ENCODE results near the gene NTM.

The NTM gene

DNA sequence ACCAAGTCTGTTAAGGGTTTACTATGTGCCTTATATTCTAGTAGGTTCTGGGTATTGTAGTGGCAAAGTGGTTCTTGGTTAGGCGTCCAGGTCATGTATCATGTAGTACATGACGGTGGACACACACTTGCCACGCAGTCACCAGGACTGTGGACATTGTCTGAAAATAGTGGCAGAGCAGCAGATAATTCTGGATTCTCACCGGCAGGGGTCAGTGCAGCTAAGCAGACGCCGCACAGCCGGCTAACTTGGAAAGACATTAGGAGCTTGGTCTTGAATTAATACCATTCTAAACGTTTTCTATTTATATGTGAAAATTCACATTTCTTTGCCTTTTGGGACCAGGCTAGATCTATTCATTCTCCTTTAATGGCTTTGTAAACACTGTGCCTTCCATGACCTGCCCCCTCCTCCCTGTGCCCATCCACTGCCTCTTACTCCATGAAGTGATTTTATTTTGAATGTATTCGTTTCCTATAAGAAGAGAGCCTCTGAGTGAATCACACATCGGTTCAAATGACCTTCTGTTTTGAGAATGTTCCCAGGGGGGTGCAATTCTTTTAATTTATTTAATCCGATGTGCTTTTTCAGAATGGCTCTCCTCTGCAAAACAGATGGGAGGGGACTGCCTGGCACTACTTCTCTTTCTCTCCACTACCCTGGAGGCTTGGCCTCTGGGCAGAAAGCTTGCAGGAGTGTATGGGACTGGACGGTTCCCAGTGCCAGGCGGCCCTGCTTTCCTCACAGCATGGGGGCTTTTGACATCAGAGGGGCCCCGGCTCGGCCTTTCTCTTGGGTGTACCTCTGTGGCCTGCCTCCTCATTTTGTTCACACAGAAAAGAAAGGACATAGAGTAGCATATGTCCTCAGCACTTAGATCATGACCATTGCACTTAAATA lies 378.0 kb downstream of the NTM start:
- DNase-seq = peak; percentile 47 to 90 (median 74)

DNA sequence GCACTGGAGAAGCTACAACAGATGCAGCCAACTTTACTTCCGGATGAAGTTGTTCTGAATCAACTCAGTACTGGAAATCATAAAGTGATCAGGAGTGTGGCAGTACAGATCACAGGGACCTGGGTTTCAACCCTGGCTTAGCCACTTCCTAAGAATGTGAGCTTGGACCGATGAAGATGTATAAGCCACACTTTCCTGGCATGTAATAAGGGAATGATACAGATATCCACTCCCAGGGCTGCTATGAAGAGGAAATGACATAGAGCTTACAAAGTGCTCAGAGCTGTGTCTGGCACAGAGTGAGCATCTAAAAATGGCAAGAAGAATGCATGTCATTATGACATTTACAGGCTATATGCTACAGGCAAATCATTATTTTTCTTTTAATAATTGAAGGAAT lies 378.7 kb downstream of the NTM start:
- DNase-seq = peak in 1 of 3 experiments; percentile 54

DNA sequence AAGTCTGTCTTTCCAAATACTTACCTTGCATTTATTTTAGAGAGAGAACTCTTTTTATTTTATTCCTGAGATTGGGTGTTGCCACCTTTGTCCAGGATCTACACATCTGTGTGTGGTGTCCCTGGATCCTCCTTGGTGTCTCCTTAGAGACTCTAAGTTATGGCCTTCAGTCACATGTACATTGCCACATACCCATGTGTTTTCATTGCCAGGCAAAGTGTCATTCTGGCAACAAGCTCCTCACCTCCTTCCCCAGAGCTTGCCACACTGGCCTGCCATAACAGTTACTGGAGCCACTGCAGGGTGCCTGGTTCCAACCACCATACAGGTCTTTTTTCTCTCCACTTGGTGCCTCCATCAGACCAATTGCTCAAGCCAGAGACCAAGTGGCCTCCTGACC lies 379.7 kb downstream of the NTM start:
- no peak for DNase-seq

DNA sequence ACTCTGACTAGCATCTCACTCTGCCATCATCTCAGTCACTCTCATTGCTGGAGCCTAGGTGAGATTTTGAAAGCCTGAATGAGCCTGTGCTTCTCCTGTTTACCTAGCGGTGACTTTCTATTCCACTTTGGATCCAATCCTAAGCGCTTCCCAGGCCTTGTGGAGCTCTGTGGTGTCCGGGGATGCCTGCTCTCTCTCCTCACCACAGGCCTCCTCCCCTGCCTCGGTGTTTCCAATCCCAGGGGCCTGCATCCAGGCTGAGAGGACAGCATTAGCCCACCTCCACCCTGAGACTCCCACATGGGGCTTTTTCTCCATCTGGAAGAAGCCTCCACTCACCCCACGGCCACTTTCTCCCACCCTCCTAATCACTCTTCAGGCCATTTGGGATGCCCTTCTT lies 380.3 kb downstream of the NTM start:
- no peak for DNase-seq

DNA sequence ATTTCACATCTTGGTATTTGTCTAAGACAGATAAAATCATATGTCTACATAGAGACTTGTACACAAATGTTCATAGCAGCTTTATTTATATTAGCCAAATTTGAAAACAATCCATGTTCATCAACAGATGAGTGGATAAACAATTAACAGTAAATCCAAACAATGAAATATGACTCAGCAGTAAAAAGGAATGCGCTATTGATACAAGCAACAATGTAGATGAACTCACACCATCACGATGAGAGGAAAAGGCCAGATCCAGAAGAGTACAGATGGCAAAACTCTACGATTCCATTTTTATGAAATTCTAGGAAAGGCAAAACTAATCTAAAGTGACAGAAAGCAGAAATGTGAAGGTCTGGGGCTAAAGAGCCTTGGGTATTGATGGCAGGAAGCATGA lies 384.3 kb downstream of the NTM start:
- DNase-seq = no peak

DNA sequence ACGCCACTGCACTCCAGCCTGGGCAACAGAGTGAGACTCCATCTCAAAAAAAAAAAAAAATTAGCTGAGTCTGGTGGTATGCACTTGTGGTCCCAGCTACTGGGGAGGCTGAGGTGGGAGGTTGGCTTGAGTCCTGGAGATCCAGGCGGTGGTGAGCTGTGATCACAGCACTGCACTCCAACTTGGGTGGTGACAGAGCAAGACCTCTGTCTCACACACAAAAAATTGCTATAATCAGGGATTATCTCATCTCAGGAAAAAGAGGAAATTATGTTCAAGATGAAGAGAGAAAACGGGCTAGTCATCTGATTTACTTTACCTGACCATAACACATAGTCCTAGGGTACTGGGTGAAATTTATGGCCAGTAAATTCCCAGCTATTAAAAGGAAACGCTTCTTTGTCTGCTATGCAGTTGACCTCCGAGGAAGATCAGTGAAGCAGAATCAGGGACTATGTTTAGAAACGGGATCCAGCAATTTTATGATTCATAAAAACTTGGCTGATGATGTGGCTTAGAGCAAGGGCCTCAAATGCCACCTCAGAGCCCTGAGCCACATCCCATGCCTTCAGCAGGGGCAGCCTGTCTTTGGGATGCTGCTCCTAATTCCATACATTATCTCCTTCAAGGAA lies 386.2 kb downstream of the NTM start:
- no peak for DNase-seq

DNA sequence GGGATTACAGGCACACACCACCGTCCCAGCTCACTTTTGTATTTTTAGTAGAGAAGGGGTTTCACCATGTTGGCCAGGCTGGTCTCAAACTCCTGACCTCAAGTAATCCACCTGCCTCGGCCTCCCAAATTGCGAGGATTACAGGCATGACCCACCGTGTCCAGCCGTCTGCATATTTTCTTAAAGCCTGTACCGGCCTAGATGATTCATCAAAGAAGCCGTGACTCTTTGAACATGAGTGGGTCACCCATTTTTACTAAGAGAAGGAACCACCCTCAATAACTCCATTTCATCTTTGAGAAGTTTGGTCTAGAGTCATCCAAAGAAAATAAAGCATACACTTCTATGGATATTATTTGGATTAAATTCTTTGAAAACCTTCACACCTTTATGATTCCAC lies 388.3 kb downstream of the NTM start:
- DNase-seq = no peak

DNA sequence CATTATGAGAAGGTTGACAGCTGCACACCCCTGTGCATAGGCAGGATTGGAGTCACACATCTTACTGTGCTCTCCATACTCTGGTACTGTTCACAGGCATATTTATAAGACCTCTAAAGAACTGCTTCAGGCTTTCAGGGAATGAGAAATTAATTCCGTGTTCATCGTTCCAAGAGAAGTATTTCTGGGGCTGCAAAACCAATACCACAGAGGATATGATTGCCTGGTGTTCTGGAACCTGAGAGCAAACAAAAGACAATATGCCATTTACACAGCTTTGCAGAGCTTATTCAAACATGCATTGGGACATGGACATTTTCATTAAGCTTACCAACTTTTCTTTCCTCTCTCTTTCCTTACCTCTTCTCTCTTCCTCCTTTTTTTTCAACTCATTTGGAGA lies 388.7 kb downstream of the NTM start:
- DNase-seq = peak in 1 of 3 experiments; percentile 32

DNA sequence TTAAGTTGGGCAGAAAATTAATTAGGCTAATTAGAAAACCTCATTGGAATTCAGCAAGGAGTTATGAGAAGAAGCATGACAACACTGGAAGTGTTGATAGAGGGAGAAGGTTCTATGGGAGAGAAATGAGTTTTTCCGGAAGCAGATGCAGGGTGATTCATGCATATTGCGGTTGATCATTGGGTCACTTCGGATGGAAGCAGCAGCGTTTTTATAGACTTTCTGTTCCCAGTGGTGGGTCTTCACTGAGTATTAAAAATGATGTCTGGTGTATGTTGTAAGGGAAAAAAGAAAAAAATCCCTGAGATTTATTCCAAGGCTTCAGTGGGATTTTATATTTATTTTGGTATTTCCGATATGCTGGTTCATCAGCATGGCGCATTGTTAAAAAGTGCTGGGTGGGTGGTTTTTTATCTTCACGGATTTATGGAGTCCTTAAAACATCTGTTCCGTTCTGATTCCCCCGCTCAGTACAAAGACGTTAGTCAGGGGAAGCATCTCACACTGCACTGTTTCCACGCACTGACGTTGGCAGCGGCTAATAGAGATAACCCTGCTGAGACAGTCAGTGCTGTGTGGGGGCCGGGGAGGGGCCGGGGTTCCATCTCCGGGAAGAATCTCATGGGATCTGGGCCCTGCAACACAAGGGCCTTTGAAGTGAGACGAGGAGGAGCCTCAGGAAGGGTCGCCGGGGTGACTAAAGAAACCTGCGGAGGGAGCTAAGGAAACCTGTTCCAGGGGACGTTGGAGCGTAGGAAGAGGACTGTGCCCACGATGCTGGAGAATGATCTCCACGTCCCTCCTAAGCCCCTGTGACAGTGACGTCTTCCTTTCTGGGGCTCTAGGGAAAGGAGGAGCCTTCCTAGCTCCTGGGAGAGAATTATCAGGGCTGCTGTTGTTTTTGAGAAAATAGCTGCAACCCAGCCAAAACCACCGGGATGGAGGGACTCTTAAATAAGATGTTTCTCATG lies 390.0 kb downstream of the NTM start:
- DNase-seq = no peak

DNA sequence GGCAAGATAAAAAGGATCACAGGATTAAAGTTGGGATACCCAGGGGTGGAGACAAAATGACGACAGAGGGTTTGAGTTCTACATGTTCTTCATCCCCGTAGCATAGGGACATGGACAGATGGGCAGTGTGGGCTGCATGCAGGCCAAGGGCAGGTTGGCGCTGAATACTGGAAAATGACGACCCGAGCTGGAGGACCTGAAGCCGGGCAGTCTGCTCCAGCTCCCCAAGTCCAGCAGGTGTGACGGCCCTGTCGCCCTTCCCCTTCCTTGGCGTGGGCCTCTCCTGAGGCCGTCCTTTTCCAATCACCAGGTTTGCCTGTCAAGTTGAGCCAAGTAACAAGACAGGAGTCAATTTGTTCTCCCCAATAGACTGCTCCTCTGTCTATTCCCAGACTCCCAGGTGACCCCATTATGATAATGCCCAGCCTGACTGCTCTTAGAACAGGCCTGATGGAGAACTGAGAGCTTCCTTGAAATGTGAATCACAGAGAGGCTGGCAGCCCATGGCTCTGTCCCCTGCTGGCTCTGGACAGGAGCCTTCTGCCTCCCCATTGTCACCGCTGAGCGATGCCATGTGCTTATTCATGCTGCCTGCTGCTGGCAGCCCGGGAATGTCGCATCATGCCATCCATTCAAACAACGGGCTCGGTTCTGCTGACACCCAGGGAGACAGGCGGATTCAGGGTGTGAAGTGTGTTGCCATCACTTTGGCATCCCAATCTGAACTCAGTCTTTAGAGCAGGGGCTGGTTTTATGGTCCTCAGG lies 392.1 kb downstream of the NTM start:
- no peak for DNase-seq

DNA sequence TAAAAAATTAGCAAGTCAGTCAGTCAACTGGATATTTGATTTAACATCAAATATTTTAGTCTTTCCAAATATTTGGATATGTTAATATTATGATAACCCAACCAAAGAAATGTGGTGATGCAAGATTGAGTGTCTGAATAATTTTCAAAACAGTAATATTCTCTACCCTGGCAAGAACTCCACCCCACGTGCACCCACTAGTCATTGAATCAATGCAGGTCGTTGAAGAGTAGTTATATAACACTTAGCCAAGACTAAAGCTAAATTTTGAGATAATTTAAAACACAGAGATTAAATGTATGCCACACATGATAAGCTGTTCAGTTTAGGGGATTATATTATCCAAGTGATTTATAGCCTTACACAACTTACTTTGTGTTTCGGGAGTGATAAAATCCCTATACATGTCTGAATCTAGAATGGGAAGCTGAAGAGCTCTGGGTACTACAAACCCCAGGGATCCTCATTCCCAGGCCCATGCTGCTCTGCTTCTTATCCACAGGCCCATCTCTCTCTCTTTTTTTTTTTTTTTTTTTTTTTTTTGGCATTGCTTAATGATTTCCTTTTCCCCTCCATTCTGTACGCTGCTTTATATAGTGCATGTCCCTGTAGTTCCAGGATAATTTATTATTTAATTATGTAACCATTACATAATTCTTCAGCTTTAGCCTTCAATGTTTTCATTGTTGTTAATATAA lies 392.9 kb downstream of the NTM start:
- DNase-seq = no peak

DNA sequence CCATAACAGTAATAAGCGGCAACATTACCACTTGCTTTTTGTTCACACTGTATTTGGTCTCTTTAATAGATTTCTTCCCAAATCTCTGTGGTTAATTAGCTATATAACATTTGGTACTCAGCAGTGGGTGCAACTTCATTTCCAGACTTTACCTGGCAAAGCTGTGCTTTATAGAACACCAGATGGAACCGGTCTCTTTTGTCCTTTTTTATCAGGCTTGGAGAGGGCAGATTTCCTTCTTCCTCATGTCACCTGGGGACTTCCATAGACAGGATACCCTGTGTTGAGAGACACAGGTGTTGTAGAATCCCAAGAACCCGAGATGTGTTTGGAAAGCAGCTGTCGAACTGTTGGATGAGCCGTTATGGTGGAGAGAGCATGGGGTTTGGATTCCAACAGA lies 393.7 kb downstream of the NTM start:
- DNase-seq = peak in 1 of 3 experiments; percentile 74

DNA sequence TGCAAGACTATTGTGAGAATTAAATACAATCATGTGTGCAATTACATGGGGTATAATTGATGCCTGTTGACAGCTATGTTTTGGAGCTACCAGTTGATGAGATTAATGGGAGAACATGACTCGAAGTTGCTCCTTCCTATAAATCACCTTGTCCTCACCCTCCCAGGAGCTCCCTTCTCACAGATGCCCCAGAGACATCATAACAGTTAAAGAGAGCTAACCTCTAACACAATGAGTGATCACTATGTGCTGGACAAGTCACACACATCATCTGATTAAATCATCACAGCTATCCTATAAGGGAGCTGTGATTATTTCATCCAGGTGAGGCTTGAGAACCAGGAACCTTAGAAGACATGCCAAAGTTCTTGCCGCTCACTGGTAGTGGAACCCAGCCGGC lies 394.2 kb downstream of the NTM start:
- DNase-seq = peak in 2 of 3 experiments; percentile 74 to 93

DNA sequence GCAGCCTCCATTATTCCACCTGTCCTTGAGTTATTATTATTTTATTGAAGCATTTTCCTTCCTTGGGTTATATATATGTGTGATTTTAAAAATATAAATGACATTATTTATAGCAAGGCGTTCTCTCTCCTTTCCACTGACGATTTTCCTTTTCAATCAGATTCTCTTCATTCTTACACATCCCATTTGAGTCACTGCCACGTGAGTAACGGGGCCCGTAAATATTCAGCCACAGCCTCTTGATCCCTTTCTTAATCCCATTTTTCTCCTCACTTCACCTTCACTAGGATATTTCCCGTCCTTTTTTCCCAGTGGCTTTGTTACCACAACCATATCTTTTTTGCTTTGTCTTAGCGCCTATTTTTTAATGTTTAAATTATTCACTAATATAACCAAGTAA lies 396.2 kb downstream of the NTM start:
- no peak for DNase-seq

DNA sequence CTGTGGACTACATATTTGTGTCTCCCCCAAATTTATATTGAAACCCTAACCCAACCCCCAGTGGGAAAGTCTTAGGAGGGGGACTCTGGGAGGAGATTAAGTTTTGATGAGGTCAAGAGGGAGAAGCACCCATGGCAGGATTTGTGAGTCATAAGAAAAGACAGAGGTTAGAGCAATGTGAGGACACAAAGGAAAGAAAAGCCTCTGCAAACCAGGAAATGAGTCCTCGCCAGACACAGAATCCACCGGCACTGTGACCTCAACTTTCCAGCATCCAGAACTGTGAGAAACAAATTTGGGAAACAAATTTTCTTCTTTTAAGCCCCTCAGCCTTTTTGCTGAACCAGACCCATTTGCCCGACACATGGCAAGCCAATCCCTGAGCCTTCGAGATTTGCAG lies 397.0 kb downstream of the NTM start:
- DNase-seq = no peak

DNA sequence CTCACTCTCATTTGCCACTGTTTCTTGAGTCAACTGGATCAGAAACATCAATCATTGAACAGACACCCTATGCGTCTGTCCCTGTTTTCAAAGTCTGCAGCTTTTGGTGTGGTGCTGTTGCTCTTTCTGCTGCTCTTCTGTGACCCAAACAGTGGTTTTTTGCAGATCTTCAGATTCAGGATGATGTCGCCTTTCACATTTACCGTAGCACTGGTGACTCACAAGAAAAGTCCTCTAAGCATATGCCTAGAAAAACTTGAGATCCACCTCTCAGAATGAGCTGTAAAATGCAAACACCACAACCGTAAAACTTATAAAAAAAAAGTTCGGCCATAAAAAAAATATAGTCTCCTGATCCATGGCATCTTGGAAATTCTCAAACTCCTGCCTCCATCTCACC lies 400.4 kb downstream of the NTM start:
- no peak for DNase-seq

DNA sequence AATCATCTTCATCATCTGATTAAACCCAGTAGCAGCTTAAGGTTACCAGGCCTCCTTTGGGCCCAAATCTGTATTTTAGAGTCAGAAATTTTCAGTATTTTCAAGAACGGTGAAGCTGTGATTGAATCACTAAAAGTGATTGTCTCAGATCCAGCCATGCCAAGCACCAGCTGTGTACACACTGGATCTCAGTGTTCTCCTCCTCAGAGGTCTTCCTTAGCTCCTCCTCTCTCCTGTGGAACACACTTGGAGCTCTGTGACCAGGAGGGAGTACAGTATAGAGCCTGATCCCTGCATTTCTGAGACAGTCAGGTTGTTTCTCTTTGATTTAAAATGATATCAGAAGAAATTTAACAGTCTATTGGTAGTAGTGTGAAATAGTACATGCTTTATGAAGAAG lies 401.1 kb downstream of the NTM start:
- no peak for DNase-seq

DNA sequence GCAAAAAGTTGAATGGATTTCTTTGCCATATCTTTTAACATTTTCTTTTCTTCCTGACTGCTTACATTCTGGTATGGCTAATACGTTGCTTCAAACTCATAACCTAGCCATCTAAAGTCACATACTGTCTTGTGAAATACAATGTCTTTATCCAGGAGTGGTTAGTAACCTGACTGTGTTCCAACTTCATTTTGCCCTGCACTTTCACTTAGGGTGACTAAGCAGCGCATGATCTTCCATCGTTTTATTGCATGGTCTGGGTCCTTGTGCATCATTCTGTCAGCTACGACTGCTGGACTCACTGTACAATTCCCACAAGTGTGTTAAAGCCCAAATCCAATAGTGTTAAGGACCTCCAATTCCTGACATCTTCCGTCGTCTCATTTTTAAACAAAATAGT lies 403.2 kb downstream of the NTM start:
- no peak for DNase-seq

DNA sequence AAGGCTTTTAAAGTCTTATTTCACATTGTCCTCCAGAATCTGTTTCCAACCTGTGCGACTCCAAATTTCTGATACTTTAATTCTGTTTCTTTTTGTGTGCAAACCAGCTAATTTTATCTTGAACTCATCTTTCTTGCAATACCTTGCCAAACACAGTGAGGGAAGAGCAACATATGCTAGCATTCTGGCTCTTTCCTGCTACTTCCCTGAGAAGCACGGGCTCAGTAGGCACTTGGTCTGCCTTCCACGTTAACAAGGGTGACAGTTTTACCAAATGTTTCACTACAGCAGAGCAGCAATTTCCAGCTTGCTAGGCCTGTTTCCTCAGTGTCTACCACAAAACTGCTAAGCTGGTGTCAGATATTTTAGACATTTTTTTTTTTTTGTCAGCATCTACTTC lies 405.8 kb downstream of the NTM start:
- no peak for DNase-seq

DNA sequence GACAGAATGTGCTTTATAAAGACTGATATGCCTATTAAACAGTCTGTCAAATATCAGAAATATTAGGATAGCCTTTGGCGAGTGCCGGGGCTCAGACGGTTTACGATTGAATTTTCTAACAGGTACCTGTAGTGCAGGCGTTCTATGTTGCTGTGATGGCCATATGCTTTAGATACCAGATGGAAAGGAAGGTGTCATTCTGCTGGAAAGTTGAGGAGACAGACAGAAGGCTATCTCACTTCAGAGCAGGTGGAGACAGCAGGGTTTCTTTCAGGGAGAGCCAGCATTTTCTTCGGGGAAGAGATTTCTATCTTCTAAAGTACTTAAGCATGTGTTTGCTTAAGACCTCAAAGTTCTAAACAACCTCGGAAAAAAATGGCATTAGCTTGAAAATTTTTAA lies 415.4 kb downstream of the NTM start:
- no peak for DNase-seq

DNA sequence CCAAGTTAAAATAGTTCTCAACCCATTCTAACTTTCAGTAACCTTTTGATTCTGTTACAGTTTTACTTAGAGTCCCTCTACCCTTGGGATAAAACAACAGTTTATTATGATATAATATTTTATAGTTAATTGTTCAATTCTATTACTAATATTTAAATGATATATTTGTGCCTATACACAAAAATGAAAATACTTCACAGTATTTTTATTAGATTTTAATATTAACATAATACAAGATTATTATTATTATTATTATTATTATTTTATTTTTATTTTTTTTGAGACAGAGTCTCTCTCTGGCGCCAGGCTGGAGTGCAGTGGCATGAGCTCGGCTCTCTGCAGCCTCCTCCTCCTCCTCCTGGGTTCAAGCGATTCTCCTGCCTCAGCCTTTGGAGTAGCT lies 416.7 kb downstream of the NTM start:
- no peak for DNase-seq

DNA sequence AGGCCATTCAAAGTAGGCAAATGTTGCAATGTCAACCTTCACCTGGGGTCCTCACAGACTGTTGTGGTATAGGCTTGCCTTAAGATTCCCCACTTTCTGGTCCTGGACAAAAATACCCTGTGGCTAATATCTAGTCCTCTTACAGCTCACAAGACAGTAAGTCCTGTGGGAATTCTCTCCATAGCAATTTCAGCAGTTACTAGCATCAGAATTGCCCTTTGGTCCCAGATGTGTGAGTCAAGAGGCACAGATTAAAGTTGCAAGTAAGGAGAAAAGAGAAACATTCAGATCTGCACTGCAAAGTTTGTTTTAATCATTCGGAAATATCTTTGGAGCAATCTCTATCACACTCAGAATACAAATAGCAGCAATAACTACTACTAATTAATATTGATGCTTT lies 420.2 kb downstream of the NTM start:
- DNase-seq = no peak

Data from NCI-H1417 (cell line).